Naive thymus-derived CD8-positive, alpha-beta T cell (primary cell): ENCODE results near the gene MIDN. TPM values are rescaled to one million over a fixed set of nuclear protein-coding genes. Genes with fewer than 3 reads are reported as not detected.

ENCODE experiments used
- ATAC-seq, 2 donors: fragments of 150-1000 bp; cut with Tn5 transposase in 1 of 2; sonication (Bioruptor Pico), chemical (Tn5 transposase) in 1 of 2; 1 replicate in 1 of 2; 2 replicates in 1 of 2; pipeline ENCODE4 v1.10.0; 2021; ENCODE audit warnings: mild to moderate bottlenecking in 2 of 2, moderate library complexity in 2 of 2
- POLR2A ChIA-PET: fragments of 350-600 bp; sonication (Branson Sonifier 250); formaldehyde crosslinking; loops from one replicate; lab custom pipeline; 2021; ENCODE audit warnings: antibody characterized with exemption; lab: Charles Lee
- DNase-seq, 10 donors: peaks; one replicate each; pipeline versions ENCODE4 v3.0.0 to v3.0.0-alpha.2; 2020 to 2022
- H3K27ac Mint-ChIP-seq, 10 donors: one replicate each; pipeline ENCODE4 v1.8.0; 2020 to 2022; ENCODE audit warnings: mild to moderate bottlenecking in 10 of 10, mixed read lengths in 10 of 10, moderate library complexity in 4 of 10, inconsistent platforms in 1 of 10
- H3K27me3 Mint-ChIP-seq, 5 donors: one replicate each; pipeline ENCODE4 v1.8.0; 2021 to 2022; ENCODE audit warnings: mixed read lengths in 5 of 5
- H3K36me3 Mint-ChIP-seq, 3 donors: one replicate each; pipeline ENCODE4 v1.8.0; 2020 to 2022; ENCODE audit warnings: mixed read lengths in 3 of 3, mild to moderate bottlenecking in 2 of 3, inconsistent platforms in 1 of 3
- H3K4me1 Mint-ChIP-seq, 4 donors: one replicate each; pipeline ENCODE4 v1.8.0; 2021 to 2022; ENCODE audit warnings: mixed read lengths in 4 of 4
- H3K4me3 Mint-ChIP-seq, 10 donors: one replicate each; pipeline ENCODE4 v1.8.0; 2020 to 2022; ENCODE audit warnings: mild to moderate bottlenecking in 10 of 10, mixed read lengths in 10 of 10, moderate library complexity in 6 of 10, inconsistent platforms in 1 of 10
- H3K9me3 Mint-ChIP-seq, 9 donors: one replicate each; pipeline ENCODE4 v1.8.0; 2020 to 2022; ENCODE audit warnings: mixed read lengths in 9 of 9, mild to moderate bottlenecking in 3 of 9, inconsistent platforms in 1 of 9, moderate library complexity in 1 of 9
- polyA plus RNA-seq, 3 donors: library from polyadenylated mRNA; unstranded; fragments of 300-500 nt; fragmentation: Illumina TruSeq; gene quantifications; one replicate each; pipeline ENCODE4 v1.2.3, GENCODE V29; 2021
- total RNA-seq, 8 experiments: library from RNA in 2 of 8; stranded (reverse) in 2 of 8; gene quantifications; one replicate each; pipeline ENCODE4 v1.2.3 and lab custom pipeline; 2021 to 2026

Gene MIDN
- total and polyA plus RNA-seq, 5 experiments from 2014 or later: 1.1 to 35.4 (median 8.2) TPM

- no peak overlapping the region for H3K27ac Mint-ChIP-seq
- no peaks in the 10 kb centered on the region for H3K27me3 Mint-ChIP-seq
- DNase-seq (peak in 1 of 10 donors; percentile 59), ATAC-seq (no peak)
- peaks cover 0 to 3% (median 3%) of the 10 kb centered on the region in 3 donors for H3K36me3 Mint-ChIP-seq
- peaks cover 0 to 3% (median 0%) of the 10 kb centered on the region in 4 donors for H3K4me1 Mint-ChIP-seq
- no peak overlapping the region for H3K4me3 Mint-ChIP-seq
- POLR2A ChIA-PET: no interaction called here
- H3K9me3 Mint-ChIP-seq: no peaks in the 10 kb centered on the region
Measured at GRCh38 chr19:1222394-1222793, 26.0 kb upstream of the MIDN start.

- Mint-ChIP-seq H3K4me3 (no peak overlapping the region), H3K9me3 (no peaks in the 10 kb centered on the region), H3K4me1 (no peaks in the 10 kb centered on the region), H3K27ac (peak overlapping the region in 1 of 10 donors; percentile 13), H3K27me3 (no peaks in the 10 kb centered on the region), H3K36me3 (peaks cover 0 to 3% (median 3%) of the 10 kb centered on the region in 3 donors)
- ATAC-seq (peak; percentile 53 to 57), DNase-seq (peak in 1 of 10 donors; percentile 59)
- POLR2A ChIA-PET: interaction anchor here (1.0 kb wide), 1 partner anchor 15 kb away, joined by 4 read pairs; no protein-coding TSS in a partner anchor
Measured at GRCh38 chr19:1223018-1223855, 25.1 kb upstream of the MIDN start.

GRCh38 chr19:1224047-1224825 is 24.1 kb upstream of the MIDN start:
- H3K27ac Mint-ChIP-seq: no peak overlapping the region
- H3K4me1 Mint-ChIP-seq: no peaks in the 10 kb centered on the region
- H3K9me3 Mint-ChIP-seq: no peaks in the 10 kb centered on the region
- no peak for DNase-seq
- no peak for ATAC-seq
- H3K36me3 Mint-ChIP-seq: peaks cover 0 to 3% (median 3%) of the 10 kb centered on the region in 3 donors
- no peak overlapping the region for H3K4me3 Mint-ChIP-seq
- H3K27me3 Mint-ChIP-seq: no peaks in the 10 kb centered on the region
- POLR2A ChIA-PET: no interaction called here

GRCh38 chr19:1224847-1225246 is 23.5 kb upstream of the MIDN start:
- peaks cover 0 to 3% (median 3%) of the 10 kb centered on the region in 3 donors for H3K36me3 Mint-ChIP-seq
- H3K4me1 Mint-ChIP-seq: no peaks in the 10 kb centered on the region
- no peak overlapping the region for H3K4me3 Mint-ChIP-seq
- no peak overlapping the region for H3K27ac Mint-ChIP-seq
- no peaks in the 10 kb centered on the region for H3K27me3 Mint-ChIP-seq
- POLR2A ChIA-PET: no interaction called here
- ATAC-seq (no peak), DNase-seq (no peak)
- no peaks in the 10 kb centered on the region for H3K9me3 Mint-ChIP-seq

- no peak for ATAC-seq
- Mint-ChIP-seq H3K4me1 (no peaks in the 10 kb centered on the region), H3K27me3 (no peaks in the 10 kb centered on the region), H3K36me3 (peaks cover 0 to 3% (median 2%) of the 10 kb centered on the region in 3 donors), H3K4me3 (no peak overlapping the region), H3K9me3 (no peaks in the 10 kb centered on the region), H3K27ac (no peak overlapping the region)
- peak in 1 of 10 donors; percentile 3 for DNase-seq
- POLR2A ChIA-PET: interaction anchor here (0.5 kb wide), 1 partner anchor 31 kb away, joined by 3 read pairs; no protein-coding TSS in a partner anchor
Measured at GRCh38 chr19:1225440-1226226, 22.8 kb upstream of the MIDN start.

GRCh38 chr19:1226227-1226518 is 22.2 kb upstream of the MIDN start:
- H3K27me3 Mint-ChIP-seq: no peaks in the 10 kb centered on the region
- ATAC-seq (no peak), DNase-seq (no peak)
- no peak overlapping the region for H3K4me3 Mint-ChIP-seq
- H3K9me3 Mint-ChIP-seq: no peaks in the 10 kb centered on the region
- no peaks in the 10 kb centered on the region for H3K4me1 Mint-ChIP-seq
- no peak overlapping the region for H3K27ac Mint-ChIP-seq
- peaks cover 0 to 3% (median 0%) of the 10 kb centered on the region in 3 donors for H3K36me3 Mint-ChIP-seq
- POLR2A ChIA-PET: no interaction called here

GRCh38 chr19:1226522-1227303 is 21.7 kb upstream of the MIDN start:
- Mint-ChIP-seq H3K27me3 (no peaks in the 10 kb centered on the region), H3K36me3 (peaks cover 0 to 3% (median 0%) of the 10 kb centered on the region in 3 donors), H3K4me1 (no peaks in the 10 kb centered on the region), H3K9me3 (no peaks in the 10 kb centered on the region), H3K4me3 (no peak overlapping the region), H3K27ac (no peak overlapping the region)
- no peak for DNase-seq
- no peak for ATAC-seq
- POLR2A ChIA-PET: no interaction called here

GRCh38 chr19:1227304-1228054 is 20.9 kb upstream of the MIDN start:
- H3K9me3 Mint-ChIP-seq: no peaks in the 10 kb centered on the region
- no peak overlapping the region for H3K4me3 Mint-ChIP-seq
- ATAC-seq: no peak
- POLR2A ChIA-PET: no interaction called here
- DNase-seq: no peak
- no peak overlapping the region for H3K27ac Mint-ChIP-seq
- H3K4me1 Mint-ChIP-seq: no peaks in the 10 kb centered on the region
- H3K27me3 Mint-ChIP-seq: no peaks in the 10 kb centered on the region
- peaks cover 0 to 3% (median 0%) of the 10 kb centered on the region in 3 donors for H3K36me3 Mint-ChIP-seq

GRCh38 chr19:1228161-1228957 is 20.0 kb upstream of the MIDN start:
- Mint-ChIP-seq H3K27ac (no peak overlapping the region), H3K4me1 (no peaks in the 10 kb centered on the region), H3K9me3 (no peaks in the 10 kb centered on the region), H3K4me3 (no peak overlapping the region), H3K36me3 (peaks cover 0 to 3% (median 0%) of the 10 kb centered on the region in 3 donors), H3K27me3 (no peaks in the 10 kb centered on the region)
- no peak for DNase-seq
- no peak for ATAC-seq
- POLR2A ChIA-PET: no interaction called here

GRCh38 chr19:1229056-1229923 is 19.1 kb upstream of the MIDN start:
- DNase-seq: no peak
- peaks cover 0 to 3% (median 0%) of the 10 kb centered on the region in 3 donors for H3K36me3 Mint-ChIP-seq

More at GRCh38 chr19:1229056-1229923, 19.1 kb upstream of the MIDN start:
- ATAC-seq: no peak
- Mint-ChIP-seq H3K9me3 (no peaks in the 10 kb centered on the region), H3K27me3 (no peaks in the 10 kb centered on the region), H3K4me3 (no peak overlapping the region), H3K27ac (no peak overlapping the region), H3K4me1 (no peaks in the 10 kb centered on the region)
- POLR2A ChIA-PET: no interaction called here
